Keratinocyte (primary cell): ENCODE results near the gene FBXL17.

Experiments
- CTCF ChIP-seq, 3 experiments: IDR thresholded peaks in 1 of 3; conservative IDR thresholded peaks in 1 of 3; optimal IDR thresholded peaks in 1 of 3; 2 replicates in 2 of 3; 3 replicates in 1 of 3; pipeline versions ENCODE3 to v1.5.1; 2011; ENCODE audit warnings: low read length in 3 of 3, mild to moderate bottlenecking in 3 of 3, moderate library complexity in 2 of 3, control low read depth in 1 of 3, inconsistent platforms in 1 of 3; ENCODE audit not compliant: insufficient read depth in 2 of 3; ENCODE audit errors: extremely low read depth in 1 of 3
- EZH2 ChIP-seq: IDR thresholded peaks from one replicate; pipeline ENCODE4 v1.6.1; 2012; ENCODE audit warnings: inconsistent platforms, mild to moderate bottlenecking, low read length, moderate library complexity

GRCh38 chr5:108280248-108280647 is 101.7 kb downstream of the FBXL17 start:
- TF ChIP-seq EZH2 (no peak), CTCF (optimal IDR thresholded peaks at IDR 0.05 in 1 of 3, IDR thresholded peaks at IDR 0.05 in 1 of 3, conservative IDR thresholded peaks at IDR 0.05 in 1 of 3; ENCODE audit: extremely low read depth in 1 of 3, insufficient read depth in 2 of 3, low read length in 3 of 3) (no peak)
